K562 (cell line): ENCODE results near the gene C2CD2. TPM values are rescaled to one million over a fixed set of nuclear protein-coding genes. Genes with fewer than 3 reads are reported as not detected.

Experiments used
- ATF7 ChIP-seq: fragments of 450-650 bp; IDR thresholded peaks from 2 replicates; pipeline ENCODE4 v1.7.1; 2014; ENCODE audit warnings: mild to moderate bottlenecking, moderate library complexity
- E2F3 ChIP-seq: fragments of 250-450 bp; sonication (Bioruptor Pico); IDR thresholded peaks from 2 replicates; pipeline ENCODE4 v1.4.0; 2020; ENCODE audit warnings: mild to moderate bottlenecking
- GABPA ChIP-seq: fragments of 200-800 bp; sonication (Bioruptor generic); conservative IDR thresholded peaks from 2 replicates; pipeline ENCODE4 v1.6.1; 2016; ENCODE audit warnings: low read depth, missing genetic modification characterization, missing compliant biosample characterization
- HIVEP1 ChIP-seq: fragments of 250-450 bp; sonication (Bioruptor Pico); IDR thresholded peaks from 2 replicates; pipeline ENCODE4 v1.4.0; 2020; ENCODE audit warnings: mild to moderate bottlenecking
- HNRNPH1 ChIP-seq: fragments of 200-400 bp; formaldehyde crosslinking; optimal IDR thresholded peaks from 2 replicates; pipeline ENCODE3; 2017; ENCODE audit warnings: low read depth, mild to moderate bottlenecking, low read length, moderate library complexity
- HNRNPL ChIP-seq: fragments of 200-400 bp; formaldehyde crosslinking; IDR thresholded peaks from 2 replicates; pipeline ENCODE4 v1.6.1; 2017; ENCODE audit warnings: low read depth, mild to moderate bottlenecking, low read length
- MAFG ChIP-seq: fragments of 450-650 bp; conservative IDR thresholded peaks from 2 replicates; pipeline ENCODE4 v1.6.1; 2016; ENCODE audit warnings: missing genetic modification characterization, missing compliant biosample characterization
- NFIC ChIP-seq: fragments of 450-650 bp; IDR thresholded peaks from 2 replicates; pipeline ENCODE4 v1.6.1; 2017; ENCODE audit warnings: mild to moderate bottlenecking, inconsistent platforms
- RBFOX2 ChIP-seq: fragments of 200-400 bp; formaldehyde crosslinking; IDR thresholded peaks from 2 replicates; pipeline ENCODE4 v1.6.1; 2017; ENCODE audit warnings: low read depth, mild to moderate bottlenecking, low read length, moderate library complexity
- RBM15 ChIP-seq: fragments of 200-400 bp; formaldehyde crosslinking; IDR thresholded peaks from 2 replicates; pipeline ENCODE4 v1.6.1; 2018; ENCODE audit warnings: mild to moderate bottlenecking, low read length, moderate library complexity; ENCODE audit not compliant: insufficient read depth
- RBM22 ChIP-seq: fragments of 200-400 bp; formaldehyde crosslinking; IDR thresholded peaks from 2 replicates; pipeline ENCODE4 v1.6.1; 2018; ENCODE audit warnings: low read length, low read depth; ENCODE audit not compliant: poor library complexity, severe bottlenecking
- RUNX1 ChIP-seq: sonication (generic); IDR thresholded peaks from 2 replicates; pipeline ENCODE4 v1.6.1; 2016; ENCODE audit warnings: antibody characterized with exemption, low read depth
- ZFPM2 ChIP-seq: fragments of 250-450 bp; sonication (Bioruptor Pico); IDR thresholded peaks from 2 replicates; pipeline ENCODE4 v1.5.1; 2022; ENCODE audit warnings: mild to moderate bottlenecking
- ZKSCAN1 ChIP-seq: fragments of 150-350 bp; IDR thresholded peaks from 2 replicates; pipeline ENCODE4 v1.6.1; 2016; ENCODE audit warnings: low read depth, low read length
- ZNF12 ChIP-seq: sonication (generic); formaldehyde crosslinking; IDR thresholded peaks from 2 replicates; pipeline ENCODE4 v1.4.0; 2020; ENCODE audit warnings: mild to moderate bottlenecking, missing genetic modification reagents
- ZNF140 ChIP-seq: fragments of 250-450 bp; sonication (Bioruptor Pico); IDR thresholded peaks from 2 replicates; pipeline ENCODE4 v1.8.0; 2021; ENCODE audit warnings: moderate library complexity, mild to moderate bottlenecking, inconsistent platforms
- ZNF316 ChIP-seq: fragments of 450-650 bp; IDR thresholded peaks from 2 replicates; pipeline ENCODE4 v1.6.1; 2016
- ZNF76 ChIP-seq: fragments of 250-450 bp; sonication (Bioruptor Pico); IDR thresholded peaks from 2 replicates; pipeline ENCODE4 v1.4.0; 2020; ENCODE audit warnings: mild to moderate bottlenecking, moderate library complexity, borderline replicate concordance
- polyA plus RNA-seq, 8 experiments: library from polyadenylated mRNA; depleted of rRNA in 4 of 8; stranded (reverse) in 5 of 8; unstranded in 3 of 8; fragments of >200 nt; fragmentation: Nextera tagmentation in 2 of 8; fragmentation: Illumina TruSeq in 1 of 8; extraction: Ambion mirVana in 2 of 8; extraction: Trizol in 1 of 8; gene quantifications; 2 replicates each; pipeline versions ENCODE4 v1.2.1 to v1.2.3, GENCODE V29; 2011 to 2014; ENCODE audit warnings: inconsistent platforms in 1 of 8, missing spikeins in 1 of 8
- total RNA-seq, 7 experiments: library from RNA; depleted of rRNA in 6 of 7; stranded (reverse); fragments of >200 nt in 6 of 7; fragmentation: Illumina TruSeq in 2 of 7; extraction: Trizol in 2 of 7; gene quantifications; 2 replicates each; pipeline versions ENCODE4 v1.2.1 to v1.2.3, GENCODE V29; 2011 to 2021; ENCODE audit warnings: low replicate concordance in 1 of 7
- TF ChIP-seq, protein P1 (sequence below): fragments of 250-450 bp; sonication (Bioruptor Pico); IDR thresholded peaks from 2 replicates; pipeline ENCODE4 v1.9.0; 2021; ENCODE audit warnings: mild to moderate bottlenecking, inconsistent platforms
- TF ChIP-seq, protein P2 (sequence below): sonication (generic); formaldehyde crosslinking; IDR thresholded peaks from 2 replicates; pipeline ENCODE4 v1.8.1; 2023; ENCODE audit warnings: mild to moderate bottlenecking, missing genetic modification reagents
- TF ChIP-seq, protein P3 (sequence below): sonication (generic); formaldehyde crosslinking; IDR thresholded peaks from 2 replicates; pipeline ENCODE4 v1.8.1; 2023; ENCODE audit warnings: mild to moderate bottlenecking, missing genetic modification reagents
- TF ChIP-seq, protein P4 (sequence below), 2 experiments: fragments of 450-650 bp in 1 of 2; sonication (generic) in 1 of 2; formaldehyde crosslinking in 1 of 2; IDR thresholded peaks in 1 of 2; conservative IDR thresholded peaks in 1 of 2; 2 replicates each; pipeline versions ENCODE4 v1.6.1 to v1.8.1; 2016 to 2023; ENCODE audit warnings: mild to moderate bottlenecking in 2 of 2, moderate library complexity in 2 of 2, inconsistent platforms in 1 of 2, missing genetic modification reagents in 1 of 2

The C2CD2 gene
- total and polyA plus RNA-seq, 9 of the 15 experiments (the other 6 are each of a cell fraction or from before 2014, with no cell fraction given) = 1.3 to 21.6 (median 12.1) TPM

DNA sequence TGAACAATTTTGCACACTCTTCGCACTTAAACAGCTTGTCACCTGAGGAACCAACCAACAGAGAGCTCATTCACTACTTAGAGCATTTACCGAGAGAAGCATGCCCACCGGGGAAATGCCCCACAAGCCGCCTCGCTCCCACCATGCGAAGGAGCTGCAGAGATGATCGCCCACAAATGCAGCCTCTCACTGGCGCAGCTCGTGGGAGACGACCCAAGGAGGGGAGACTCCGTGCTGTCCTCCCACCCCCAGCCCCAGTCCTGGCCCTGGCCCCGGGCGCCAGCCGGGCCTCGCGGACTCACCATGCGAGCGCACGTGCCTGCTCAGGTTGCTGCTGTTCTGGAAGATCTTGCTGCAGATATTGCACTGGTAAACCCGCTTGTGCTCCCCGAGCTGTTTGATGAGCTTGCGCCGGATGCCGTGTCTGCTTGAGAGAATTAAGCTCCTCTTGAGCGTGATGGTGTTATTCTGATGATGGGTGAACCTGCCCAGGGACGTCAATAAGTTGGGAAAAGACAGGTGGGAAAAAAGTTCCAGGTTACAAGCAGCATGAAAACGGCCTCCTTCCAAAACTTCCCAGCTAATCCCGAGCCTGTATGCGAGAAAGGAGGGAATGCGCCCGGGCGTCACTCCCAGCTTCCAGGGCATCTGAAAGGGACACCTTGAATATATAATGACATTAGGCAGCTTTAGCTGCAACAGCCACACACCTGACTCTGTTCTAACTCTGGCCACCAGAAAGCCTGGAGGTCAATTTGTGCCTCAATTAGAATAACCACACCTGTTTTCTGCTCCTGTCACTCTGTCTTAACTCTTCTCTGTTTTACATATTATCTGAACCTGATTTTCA, 117.4 kb downstream of the C2CD2 start (continued):
- TF ChIP-seq ZNF76 (CRISPR knock-in tag) (no peak), HIVEP1 (CRISPR knock-in tag) (no peak), RBFOX2 (peak; percentile 82), HNRNPH1 (no peak), RBM22 (peak; percentile 46), ZNF316 (no peak), MAFG (tag) (no peak), ZNF140 (no peak), ZNF12 (CRISPR knock-in tag) (no peak), RUNX1 (no peak), NFIC (no peak), ZKSCAN1 (no peak), RBM15 (no peak), E2F3 (no peak), ZFPM2 (no peak), ATF7 (0 out of 2 replicates have a peak, but pooled peaks have one; percentile 24), GABPA (no peak), HNRNPL (no peak)
- TF ChIP-seq, protein P1, sequence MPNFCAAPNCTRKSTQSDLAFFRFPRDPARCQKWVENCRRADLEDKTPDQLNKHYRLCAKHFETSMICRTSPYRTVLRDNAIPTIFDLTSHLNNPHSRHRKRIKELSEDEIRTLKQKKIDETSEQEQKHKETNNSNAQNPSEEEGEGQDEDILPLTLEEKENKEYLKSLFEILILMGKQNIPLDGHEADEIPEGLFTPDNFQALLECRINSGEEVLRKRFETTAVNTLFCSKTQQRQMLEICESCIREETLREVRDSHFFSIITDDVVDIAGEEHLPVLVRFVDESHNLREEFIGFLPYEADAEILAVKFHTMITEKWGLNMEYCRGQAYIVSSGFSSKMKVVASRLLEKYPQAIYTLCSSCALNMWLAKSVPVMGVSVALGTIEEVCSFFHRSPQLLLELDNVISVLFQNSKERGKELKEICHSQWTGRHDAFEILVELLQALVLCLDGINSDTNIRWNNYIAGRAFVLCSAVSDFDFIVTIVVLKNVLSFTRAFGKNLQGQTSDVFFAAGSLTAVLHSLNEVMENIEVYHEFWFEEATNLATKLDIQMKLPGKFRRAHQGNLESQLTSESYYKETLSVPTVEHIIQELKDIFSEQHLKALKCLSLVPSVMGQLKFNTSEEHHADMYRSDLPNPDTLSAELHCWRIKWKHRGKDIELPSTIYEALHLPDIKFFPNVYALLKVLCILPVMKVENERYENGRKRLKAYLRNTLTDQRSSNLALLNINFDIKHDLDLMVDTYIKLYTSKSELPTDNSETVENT (CRISPR knock-in tag) = no peak
- TF ChIP-seq, protein P2, sequence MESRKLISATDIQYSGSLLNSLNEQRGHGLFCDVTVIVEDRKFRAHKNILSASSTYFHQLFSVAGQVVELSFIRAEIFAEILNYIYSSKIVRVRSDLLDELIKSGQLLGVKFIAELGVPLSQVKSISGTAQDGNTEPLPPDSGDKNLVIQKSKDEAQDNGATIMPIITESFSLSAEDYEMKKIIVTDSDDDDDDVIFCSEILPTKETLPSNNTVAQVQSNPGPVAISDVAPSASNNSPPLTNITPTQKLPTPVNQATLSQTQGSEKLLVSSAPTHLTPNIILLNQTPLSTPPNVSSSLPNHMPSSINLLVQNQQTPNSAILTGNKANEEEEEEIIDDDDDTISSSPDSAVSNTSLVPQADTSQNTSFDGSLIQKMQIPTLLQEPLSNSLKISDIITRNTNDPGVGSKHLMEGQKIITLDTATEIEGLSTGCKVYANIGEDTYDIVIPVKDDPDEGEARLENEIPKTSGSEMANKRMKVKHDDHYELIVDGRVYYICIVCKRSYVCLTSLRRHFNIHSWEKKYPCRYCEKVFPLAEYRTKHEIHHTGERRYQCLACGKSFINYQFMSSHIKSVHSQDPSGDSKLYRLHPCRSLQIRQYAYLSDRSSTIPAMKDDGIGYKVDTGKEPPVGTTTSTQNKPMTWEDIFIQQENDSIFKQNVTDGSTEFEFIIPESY (CRISPR knock-in tag) = peak; percentile 59; the same call in 1 of the 2 replicates
- TF ChIP-seq, protein P3, sequence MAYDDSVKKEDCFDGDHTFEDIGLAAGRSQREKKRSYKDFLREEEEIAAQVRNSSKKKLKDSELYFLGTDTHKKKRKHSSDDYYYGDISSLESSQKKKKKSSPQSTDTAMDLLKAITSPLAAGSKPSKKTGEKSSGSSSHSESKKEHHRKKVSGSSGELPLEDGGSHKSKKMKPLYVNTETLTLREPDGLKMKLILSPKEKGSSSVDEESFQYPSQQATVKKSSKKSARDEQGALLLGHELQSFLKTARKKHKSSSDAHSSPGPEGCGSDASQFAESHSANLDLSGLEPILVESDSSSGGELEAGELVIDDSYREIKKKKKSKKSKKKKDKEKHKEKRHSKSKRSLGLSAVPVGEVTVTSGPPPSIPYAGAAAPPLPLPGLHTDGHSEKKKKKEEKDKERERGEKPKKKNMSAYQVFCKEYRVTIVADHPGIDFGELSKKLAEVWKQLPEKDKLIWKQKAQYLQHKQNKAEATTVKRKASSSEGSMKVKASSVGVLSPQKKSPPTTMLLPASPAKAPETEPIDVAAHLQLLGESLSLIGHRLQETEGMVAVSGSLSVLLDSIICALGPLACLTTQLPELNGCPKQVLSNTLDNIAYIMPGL = no peak
- TF ChIP-seq, protein P4, sequence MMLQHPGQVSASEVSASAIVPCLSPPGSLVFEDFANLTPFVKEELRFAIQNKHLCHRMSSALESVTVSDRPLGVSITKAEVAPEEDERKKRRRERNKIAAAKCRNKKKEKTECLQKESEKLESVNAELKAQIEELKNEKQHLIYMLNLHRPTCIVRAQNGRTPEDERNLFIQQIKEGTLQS (IDR thresholded peaks at IDR 0.05) = no peak
- TF ChIP-seq, protein P4 (CRISPR knock-in tag; conservative IDR thresholded peaks at IDR 0.05) = no peak
